Activated CD4-positive, CD25-positive, alpha-beta regulatory T cell treated with anti-CD3 and anti-CD28 coated beads, Interleukin-2, amount 50 U/mL, for 16 hours (primary cell): ENCODE data around the gene HIVEP3.
"Not testable (repeated sequence)": the region's sequence is repeated elsewhere in the genome, so short reads cannot be mapped to it uniquely, and the experiment has no call there.

Experiments used
- DNase-seq: peaks from one replicate; pipeline ENCODE4 v3.0.0-alpha.2; 2020; ENCODE audit warnings: low read depth, low spot score

Gene HIVEP3

GRCh38 chr1:41713141-41713540, 205.6 kb downstream of the HIVEP3 start:
- DNase-seq = no peak

GRCh38 chr1:41712695-41713094, 206.0 kb downstream of the HIVEP3 start:
- no peak for DNase-seq

- no peak for DNase-seq
These were observed 206.6 kb downstream of the HIVEP3 start for GRCh38 chr1:41712081-41712480.

- DNase-seq = no peak
These were observed 207.1 kb downstream of the HIVEP3 start for GRCh38 chr1:41711581-41711980.

- no peak for DNase-seq
These were observed 207.7 kb downstream of the HIVEP3 start for GRCh38 chr1:41710980-41711379.

- DNase-seq = no peak
These were observed 208.8 kb downstream of the HIVEP3 start for GRCh38 chr1:41709873-41710272.

- DNase-seq = no peak
These were observed 209.4 kb downstream of the HIVEP3 start for GRCh38 chr1:41709331-41709730.

- no peak for DNase-seq
These were observed 210.4 kb downstream of the HIVEP3 start for GRCh38 chr1:41708332-41708731.

- DNase-seq = no peak
These were observed 210.9 kb downstream of the HIVEP3 start for GRCh38 chr1:41707793-41708192.

GRCh38 chr1:41705798-41706197, 212.9 kb downstream of the HIVEP3 start:
- no peak for DNase-seq

- no peak for DNase-seq
These were observed 214.5 kb downstream of the HIVEP3 start for GRCh38 chr1:41704196-41704595.

- no peak for DNase-seq
These were observed 216.0 kb downstream of the HIVEP3 start for GRCh38 chr1:41702771-41703170.

GRCh38 chr1:41700986-41701535, 217.7 kb downstream of the HIVEP3 start:
- no peak for DNase-seq

GRCh38 chr1:41700581-41700980, 218.1 kb downstream of the HIVEP3 start:
- DNase-seq = no peak

- no peak for DNase-seq
These were observed 218.9 kb downstream of the HIVEP3 start for GRCh38 chr1:41699861-41700248.

GRCh38 chr1:41698916-41699860, 219.5 kb downstream of the HIVEP3 start:
- DNase-seq = no peak

- no peak for DNase-seq
These were observed 222.3 kb downstream of the HIVEP3 start for GRCh38 chr1:41696381-41696780.

- no peak for DNase-seq
These were observed 223.5 kb downstream of the HIVEP3 start for GRCh38 chr1:41695118-41695745.

GRCh38 chr1:41691966-41692365, 226.8 kb downstream of the HIVEP3 start:
- DNase-seq = not testable (repeated sequence)

- DNase-seq = no peak
These were observed 227.3 kb downstream of the HIVEP3 start for GRCh38 chr1:41691424-41691823.

- no peak for DNase-seq
These were observed 228.4 kb downstream of the HIVEP3 start for GRCh38 chr1:41690331-41690730.

- no peak for DNase-seq
These were observed 229.2 kb downstream of the HIVEP3 start for GRCh38 chr1:41689558-41689981.

GRCh38 chr1:41689139-41689538, 229.6 kb downstream of the HIVEP3 start:
- DNase-seq = no peak
